Activated T-cell treated with anti-CD3 and anti-CD28 coated beads, Interleukin-2, amount 50 U/mL, for 4 hours (primary cell): ENCODE measurements around the gene SLC41A3. TPM values are rescaled to one million over a fixed set of nuclear protein-coding genes. Genes with fewer than 3 reads are reported as not detected.

Source experiments
- ATAC-seq, 2 donors: fragments of 200-7000 bp; cut with Tn5 transposase; one replicate each; pipeline ENCODE4 v1.10.0; 2021
- DNase-seq: peaks from one replicate; pipeline ENCODE4 v3.0.0-alpha.2; 2020
- H3K27me3 Mint-ChIP-seq: one replicate; pipeline ENCODE4 v1.8.0; 2021; ENCODE audit warnings: low read depth, mixed read lengths
- H3K36me3 Mint-ChIP-seq: one replicate; pipeline ENCODE4 v1.8.0; 2022; ENCODE audit warnings: mixed read lengths; ENCODE audit not compliant: insufficient read depth
- H3K4me1 Mint-ChIP-seq: one replicate; pipeline ENCODE4 v1.8.0; 2021; ENCODE audit warnings: low read depth, mixed read lengths
- H3K4me3 Mint-ChIP-seq: one replicate; pipeline ENCODE4 v1.8.0; 2021; ENCODE audit warnings: mild to moderate bottlenecking, moderate library complexity, mixed read lengths
- H3K9me3 Mint-ChIP-seq: one replicate; pipeline ENCODE4 v1.8.0; 2021; ENCODE audit warnings: mixed read lengths
- total RNA-seq, 3 donors: library from RNA; stranded (reverse); gene quantifications; one replicate each; pipeline ENCODE4 v1.2.1, GENCODE V29; 2021

SLC41A3 gene
- total RNA-seq, 3 donors from 2014 or later: 23.6 to 28.1 (median 25.4) TPM

- Mint-ChIP-seq H3K4me1 (no peaks in the 10 kb centered on the region), H3K27me3 (no peaks in the 10 kb centered on the region), H3K9me3 (no peaks in the 10 kb centered on the region), H3K4me3 (no peak overlapping the region), H3K36me3 (no peaks in the 10 kb centered on the region)
- no peak for DNase-seq
- no peak for ATAC-seq
These were observed 29.3 kb upstream of the SLC41A3 start for GRCh38 chr3:126113238-126113555.

- no peaks in the 10 kb centered on the region for H3K9me3 Mint-ChIP-seq
- H3K4me3 Mint-ChIP-seq: no peak overlapping the region
- DNase-seq: no peak
- H3K27me3 Mint-ChIP-seq: no peaks in the 10 kb centered on the region
- H3K4me1 Mint-ChIP-seq: no peaks in the 10 kb centered on the region
- H3K36me3 Mint-ChIP-seq: no peaks in the 10 kb centered on the region
- ATAC-seq: no peak
These were observed 28.8 kb upstream of the SLC41A3 start for GRCh38 chr3:126112531-126113237.

- DNase-seq (no peak), ATAC-seq (no peak)
- Mint-ChIP-seq H3K4me1 (no peaks in the 10 kb centered on the region), H3K9me3 (no peaks in the 10 kb centered on the region), H3K36me3 (no peaks in the 10 kb centered on the region), H3K27me3 (no peaks in the 10 kb centered on the region), H3K4me3 (no peak overlapping the region)
These were observed 27.9 kb upstream of the SLC41A3 start for GRCh38 chr3:126111566-126112475.

GRCh38 chr3:126111126-126111551, 27.2 kb upstream of the SLC41A3 start:
- Mint-ChIP-seq H3K9me3 (no peaks in the 10 kb centered on the region), H3K4me1 (no peaks in the 10 kb centered on the region), H3K4me3 (no peak overlapping the region), H3K36me3 (no peaks in the 10 kb centered on the region), H3K27me3 (no peaks in the 10 kb centered on the region)
- DNase-seq (no peak), ATAC-seq (no peak)

GRCh38 chr3:126110431-126111125, 26.7 kb upstream of the SLC41A3 start:
- H3K27me3 Mint-ChIP-seq: no peaks in the 10 kb centered on the region
- ATAC-seq: no peak
- no peaks in the 10 kb centered on the region for H3K9me3 Mint-ChIP-seq
- DNase-seq: no peak
- H3K36me3 Mint-ChIP-seq: no peaks in the 10 kb centered on the region
- no peaks in the 10 kb centered on the region for H3K4me1 Mint-ChIP-seq
- no peak overlapping the region for H3K4me3 Mint-ChIP-seq

GRCh38 chr3:126109880-126110235, 25.9 kb upstream of the SLC41A3 start:
- Mint-ChIP-seq H3K4me1 (no peaks in the 10 kb centered on the region), H3K4me3 (no peak overlapping the region), H3K36me3 (no peaks in the 10 kb centered on the region), H3K27me3 (no peaks in the 10 kb centered on the region), H3K9me3 (no peaks in the 10 kb centered on the region)
- DNase-seq (no peak), ATAC-seq (no peak)

GRCh38 chr3:126109146-126109879, 25.4 kb upstream of the SLC41A3 start:
- ATAC-seq: no peak

GRCh38 chr3:126108676-126109050, 24.7 kb upstream of the SLC41A3 start:
- no peak for DNase-seq
- Mint-ChIP-seq H3K36me3 (no peaks in the 10 kb centered on the region), H3K4me3 (no peak overlapping the region), H3K9me3 (no peaks in the 10 kb centered on the region), H3K27me3 (no peaks in the 10 kb centered on the region), H3K4me1 (no peaks in the 10 kb centered on the region)
- ATAC-seq: no peak

More at GRCh38 chr3:126109146-126109879, 25.4 kb upstream of the SLC41A3 start:
- H3K27me3 Mint-ChIP-seq: no peaks in the 10 kb centered on the region
- H3K4me1 Mint-ChIP-seq: no peaks in the 10 kb centered on the region
- DNase-seq: no peak
- H3K9me3 Mint-ChIP-seq: no peaks in the 10 kb centered on the region
- H3K4me3 Mint-ChIP-seq: no peak overlapping the region
- H3K36me3 Mint-ChIP-seq: no peaks in the 10 kb centered on the region

- Mint-ChIP-seq H3K9me3 (no peaks in the 10 kb centered on the region), H3K4me3 (no peak overlapping the region), H3K36me3 (no peaks in the 10 kb centered on the region), H3K27me3 (no peaks in the 10 kb centered on the region), H3K4me1 (no peaks in the 10 kb centered on the region)
- ATAC-seq: no peak
- DNase-seq: no peak
These were observed 24.2 kb upstream of the SLC41A3 start for GRCh38 chr3:126107957-126108675.

- no peak for ATAC-seq
- Mint-ChIP-seq H3K9me3 (no peaks in the 10 kb centered on the region), H3K4me3 (no peak overlapping the region), H3K4me1 (no peaks in the 10 kb centered on the region), H3K27me3 (no peaks in the 10 kb centered on the region), H3K36me3 (no peaks in the 10 kb centered on the region)
- no peak for DNase-seq
These were observed 23.4 kb upstream of the SLC41A3 start for GRCh38 chr3:126107203-126107939.

GRCh38 chr3:126106336-126107202, 22.6 kb upstream of the SLC41A3 start:
- Mint-ChIP-seq H3K4me3 (no peak overlapping the region), H3K9me3 (no peaks in the 10 kb centered on the region), H3K36me3 (no peaks in the 10 kb centered on the region), H3K4me1 (no peaks in the 10 kb centered on the region), H3K27me3 (no peaks in the 10 kb centered on the region)
- ATAC-seq (no peak), DNase-seq (no peak)

- H3K36me3 Mint-ChIP-seq: no peaks in the 10 kb centered on the region
- ATAC-seq: no peak
- no peak overlapping the region for H3K4me3 Mint-ChIP-seq
- DNase-seq: no peak
- no peaks in the 10 kb centered on the region for H3K4me1 Mint-ChIP-seq
- no peaks in the 10 kb centered on the region for H3K9me3 Mint-ChIP-seq
- H3K27me3 Mint-ChIP-seq: no peaks in the 10 kb centered on the region
These were observed 21.8 kb upstream of the SLC41A3 start for GRCh38 chr3:126105691-126106187.
